ENCODE measurements around the gene TES.

The TES gene

GRCh38 chr7:116194115-116194514 lies 16.2 kb upstream of the TES start:
- no peak for DNase-seq

- DNase-seq = no peak
These were observed 14.9 kb upstream of the TES start for GRCh38 chr7:116195451-116195850.

GRCh38 chr7:116196947-116197346 lies 13.4 kb upstream of the TES start:
- no peak for DNase-seq

- DNase-seq = no peak
These were observed 13.0 kb upstream of the TES start for GRCh38 chr7:116197360-116197759.

GRCh38 chr7:116198748-116199410 lies 11.5 kb upstream of the TES start:
- DNase-seq = no peak

- DNase-seq = no peak
These were observed 9.4 kb upstream of the TES start for GRCh38 chr7:116200963-116201362.

GRCh38 chr7:116206141-116206540 lies 4.2 kb upstream of the TES start:
- no peak for DNase-seq

- DNase-seq = no peak
These were observed 1.4 kb upstream of the TES start for GRCh38 chr7:116208919-116209318.

GRCh38 chr7:116209561-116210070 lies 723 bp upstream of the TES start:
- DNase-seq = no peak

- peak; percentile 86 for DNase-seq
These were observed 920 bp downstream of the TES start for GRCh38 chr7:116211006-116211912.

GRCh38 chr7:116211913-116212596 lies 1.7 kb downstream of the TES start:
- no peak for DNase-seq

- no peak for DNase-seq
These were observed 2.5 kb downstream of the TES start for GRCh38 chr7:116212869-116213268.

GRCh38 chr7:116213361-116214130 lies 3.2 kb downstream of the TES start:
- no peak for DNase-seq

GRCh38 chr7:116214921-116215320 lies 4.6 kb downstream of the TES start:
- DNase-seq = no peak

- DNase-seq = no peak
These were observed 5.2 kb downstream of the TES start for GRCh38 chr7:116215551-116215950.

- DNase-seq = no peak
These were observed 6.7 kb downstream of the TES start for GRCh38 chr7:116216956-116217571.

GRCh38 chr7:116218051-116218645 lies 7.8 kb downstream of the TES start:
- DNase-seq = no peak

GRCh38 chr7:116218747-116219146 lies 8.4 kb downstream of the TES start:
- DNase-seq = no peak

GRCh38 chr7:116219288-116219687 lies 8.9 kb downstream of the TES start:
- no peak for DNase-seq

- DNase-seq = no peak
These were observed 9.5 kb downstream of the TES start for GRCh38 chr7:116219834-116220233.

GRCh38 chr7:116222501-116222900 lies 12.2 kb downstream of the TES start:
- DNase-seq = no peak

- no peak for DNase-seq
These were observed 13.2 kb downstream of the TES start for GRCh38 chr7:116223588-116223987.
